Sigmoid colon (tissue), 7 donors: ENCODE measurements around the gene KRT80. TPM values are rescaled to one million over a fixed set of nuclear protein-coding genes. Genes with fewer than 3 reads are reported as not detected.

Source experiments
- DNase-seq: peaks from one replicate; pipeline ENCODE4 v3.0.0-alpha.2; 2019
- H3K27ac ChIP-seq, 4 donors: fragments of 200-600 bp; sonication (generic); one replicate each; pipeline ENCODE4 v1.5.1; 2016 to 2019; ENCODE audit warnings: mild to moderate bottlenecking in 1 of 4
- H3K27me3 ChIP-seq, 3 donors: fragments of 200-600 bp; sonication (generic); one replicate each; pipeline ENCODE4 v1.5.1; 2019; ENCODE audit warnings: mild to moderate bottlenecking in 1 of 3
- H3K36me3 ChIP-seq, 4 donors: fragments of 200-600 bp; sonication (generic); one replicate each; pipeline ENCODE4 v1.5.1; 2016 to 2019
- H3K4me1 ChIP-seq, 4 donors: fragments of 200-600 bp; sonication (generic); one replicate each; pipeline ENCODE4 v1.5.1; 2017 to 2019
- H3K4me3 ChIP-seq, 4 donors: fragments of 200-600 bp; sonication (generic); one replicate each; pipeline ENCODE4 v1.5.1; 2017 to 2019; ENCODE audit warnings: mild to moderate bottlenecking in 2 of 4, moderate library complexity in 1 of 4
- H3K9me3 ChIP-seq, 4 donors: fragments of 200-600 bp in 3 of 4; sonication (generic) in 3 of 4; one replicate each; pipeline versions ENCODE4 v1.5.1 to v1.6.1; 2013 to 2019
- CTCF ChIP-seq, 4 experiments: fragments of 450-650 bp in 3 of 4; fragments of 200-600 bp in 1 of 4; IDR thresholded peaks; one replicate each; pipeline ENCODE4 v1.5.1; 2016 to 2019; ENCODE audit warnings: antibody characterized with exemption in 4 of 4, mild to moderate bottlenecking in 3 of 4, moderate library complexity in 2 of 4
- EP300 ChIP-seq, 4 donors: sonication (generic); formaldehyde crosslinking; IDR thresholded peaks; one replicate each; pipeline ENCODE4 v1.6.1; 2017; ENCODE audit warnings: antibody characterized with exemption in 4 of 4
- POLR2A ChIP-seq, 2 donors: fragments of 450-650 bp; IDR thresholded peaks; one replicate each; pipeline ENCODE4 v1.6.1; 2016; ENCODE audit warnings: antibody characterized with exemption in 2 of 2, mild to moderate bottlenecking in 2 of 2, moderate library complexity in 2 of 2
- POLR2AphosphoS5 ChIP-seq, 4 donors: sonication (generic); formaldehyde crosslinking; IDR thresholded peaks; one replicate each; pipeline ENCODE4 v1.6.1; 2017; ENCODE audit warnings: antibody characterized with exemption in 4 of 4
- WGBS, 2 donors: extraction: QIAGEN DNeasy Blood & Tissue Kit; methylation state at CpG; one replicate each; pipeline ENCODE4 v1.1.7; 2013; 5-methylcytosine and 5-hydroxymethylcytosine counted together
- intact Hi-C: fragments of 100-400 bp; cut with DNase I; formaldehyde crosslinking; loops from one replicate; pipeline ENCODE4 v1.15.1; 2023
- polyA plus RNA-seq, 3 donors: library from polyadenylated mRNA; stranded (reverse); fragments of 200-250 nt; gene quantifications; one replicate each; pipeline ENCODE4 v1.2.3, GENCODE V29; 2013
- total RNA-seq, 4 donors: library from RNA; depleted of rRNA; stranded (reverse); fragments of >200 nt; gene quantifications; one replicate each; pipeline ENCODE4 v1.1.0, GENCODE V29; 2016
- donor health status: healthy with polysubstance abuse.
- donor health status: Bipolar disorder and iron deficiency.
- donor health status: healthy.

KRT80 gene
- total and polyA plus RNA-seq, 7 donors = under 0.01 to 0.34 TPM; not detected in 5

GRCh38 chr12:52221070-52221781, 29.4 kb upstream of the KRT80 start:
- no peak overlapping the region for H3K27ac ChIP-seq
- intact Hi-C loops = no loop called here
- peaks cover 0 to 5% (median 0%) of the 10 kb centered on the region in 3 donors for H3K27me3 ChIP-seq
- no peaks in the 10 kb centered on the region for H3K9me3 ChIP-seq
- 32 to 75% methylated on average over 4 of the region's 4 CpGs for WGBS, 2 donors
- no peak overlapping the region for H3K4me3 ChIP-seq
- peaks cover 0 to 7% (median 0%) of the 10 kb centered on the region in 4 donors for H3K4me1 ChIP-seq
- no peaks in the 10 kb centered on the region for H3K36me3 ChIP-seq
- TF ChIP-seq POLR2AphosphoS5 (IDR thresholded peaks at IDR 0.05) = no peak
- TF ChIP-seq CTCF (IDR thresholded peaks at IDR 0.05) = no peak
- TF ChIP-seq EP300 (IDR thresholded peaks at IDR 0.05) = no peak
- TF ChIP-seq POLR2A (IDR thresholded peaks at IDR 0.05) = no peak
- no peak for DNase-seq

- TF ChIP-seq EP300 (IDR thresholded peaks at IDR 0.05) (no peak), CTCF (IDR thresholded peaks at IDR 0.05) (no peak), POLR2A (IDR thresholded peaks at IDR 0.05) (no peak), POLR2AphosphoS5 (IDR thresholded peaks at IDR 0.05) (no peak)
- peak; percentile 14 for DNase-seq
- H3K27me3 ChIP-seq = peaks cover 0 to 5% (median 0%) of the 10 kb centered on the region in 3 donors
- no peak overlapping the region for H3K4me3 ChIP-seq
- no peaks in the 10 kb centered on the region for H3K36me3 ChIP-seq
- intact Hi-C loops = no loop called here
- H3K27ac ChIP-seq = no peak overlapping the region
- WGBS, 2 donors = 68 to 87% methylated on average over 3 of the region's 3 CpGs
- no peaks in the 10 kb centered on the region for H3K9me3 ChIP-seq
- peaks cover 0 to 7% (median 0%) of the 10 kb centered on the region in 4 donors for H3K4me1 ChIP-seq
Observed at GRCh38 chr12:52220477-52220876, 28.7 kb upstream of the KRT80 start.

- Histone ChIP-seq H3K27ac (no peak overlapping the region), H3K4me1 (peaks cover 0 to 7% (median 0%) of the 10 kb centered on the region in 4 donors), H3K27me3 (peaks cover 0 to 5% (median 2%) of the 10 kb centered on the region in 3 donors), H3K4me3 (no peak overlapping the region), H3K9me3 (no peaks in the 10 kb centered on the region), H3K36me3 (no peaks in the 10 kb centered on the region)
- no peak for DNase-seq
- TF ChIP-seq CTCF (IDR thresholded peaks at IDR 0.05) (no peak), EP300 (IDR thresholded peaks at IDR 0.05) (no peak), POLR2AphosphoS5 (IDR thresholded peaks at IDR 0.05) (no peak), POLR2A (IDR thresholded peaks at IDR 0.05) (no peak)
- 71 to 86% methylated on average over 4 of the region's 4 CpGs for WGBS, 2 donors
- intact Hi-C loops = no loop called here
Observed at GRCh38 chr12:52218001-52218400, 26.2 kb upstream of the KRT80 start.

GRCh38 chr12:52217223-52217622, 25.4 kb upstream of the KRT80 start:
- H3K27ac ChIP-seq = peak overlapping the region in 1 of 4 donors; percentile 20

More at GRCh38 chr12:52217223-52217622, 25.4 kb upstream of the KRT80 start:
- TF ChIP-seq CTCF (IDR thresholded peaks at IDR 0.05) = no peak
- TF ChIP-seq POLR2AphosphoS5 (IDR thresholded peaks at IDR 0.05) = no peak
- no peak for TF ChIP-seq POLR2A (IDR thresholded peaks at IDR 0.05)
- TF ChIP-seq EP300 (IDR thresholded peaks at IDR 0.05) = no peak
- Histone ChIP-seq H3K9me3 (no peaks in the 10 kb centered on the region), H3K4me3 (no peak overlapping the region), H3K27me3 (peaks cover 0 to 4% (median 2%) of the 10 kb centered on the region in 3 donors), H3K4me1 (peaks cover 0 to 5% (median 0%) of the 10 kb centered on the region in 4 donors), H3K36me3 (no peaks in the 10 kb centered on the region)
- DNase-seq = peak; percentile 68
- 7 to 35% methylated on average over 5 of the region's 5 CpGs for WGBS, 2 donors
- intact Hi-C loops = no loop called here
